Measurements from ENCODE around the gene SERTAD1. TPM values are rescaled to one million over a fixed set of nuclear protein-coding genes. Genes with fewer than 3 reads are reported as not detected.

The SERTAD1 gene
- total and polyA plus RNA-seq, 2 of the 4 experiments (the other 2 are of a cell fraction), result 21.1 to 27.4 TPM

DNA sequence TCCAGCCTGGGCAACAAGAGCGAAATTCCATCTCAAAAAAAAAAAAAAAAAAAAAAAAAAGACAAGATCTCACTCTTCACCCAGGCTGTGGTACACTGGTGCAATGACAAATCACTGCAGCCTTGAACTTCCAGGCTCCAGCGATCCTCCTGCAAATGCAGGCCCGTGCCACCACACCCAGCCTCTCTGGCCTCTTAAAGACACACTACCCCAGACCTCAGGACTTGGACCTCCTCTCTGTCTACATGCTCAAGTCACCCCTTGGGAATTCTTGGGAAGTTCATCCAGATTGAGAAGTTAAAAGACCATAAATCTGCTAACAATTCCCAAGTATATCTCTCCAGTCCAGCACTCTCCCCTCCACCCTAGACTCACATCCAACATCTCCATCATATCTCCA is 25.2 kb downstream of the SERTAD1 start:
- ATAC-seq (ENCODE audit: low read depth) (no peak), DNase-seq (no peak)
- CTCF ChIA-PET, result no interaction called here
- in situ Hi-C loops (cut with MboI; ENCODE audit: low sequenced_read_pairs), result no loop called here
- H2BK20ac ChIP-seq (ENCODE audit: low read depth, low read length), result no peak overlapping the region
- H3K79me1 ChIP-seq (ENCODE audit: low read depth in 1 of 2, low read length in 2 of 2), result peaks cover 0 to 10% of the 10 kb centered on the region in 2 experiments; a peak in 1 of 4 replicates
- H4K8ac ChIP-seq (ENCODE audit: low read depth in 2 of 2, low read length in 2 of 2), result no peak overlapping the region
- H4K91ac ChIP-seq (ENCODE audit: insufficient read depth, low read depth, low read length), result no peak overlapping the region
- H3K23ac ChIP-seq (ENCODE audit: low read depth, low read length), result no peak overlapping the region
- no peak overlapping the region for H3K4me2 ChIP-seq (ENCODE audit: low read depth, low read length)
- no peak overlapping the region for H3K27ac ChIP-seq (ENCODE audit: insufficient read depth, low read length)
- no peaks in the 10 kb centered on the region for H3K27me3 ChIP-seq (ENCODE audit: control insufficient read depth, insufficient read depth, low read length)
- H3K36me3 ChIP-seq (ENCODE audit: control insufficient read depth, insufficient read depth, low read length), result no peaks in the 10 kb centered on the region
- 50% methylated on average over 2 of the region's 3 CpGs; no CpG with 5 or more reads in 1 of the 2 experiments for WGBS, 2 experiments (ENCODE audit: extremely low coverage in 2 of 2, insufficient read length in 1 of 2)
- H3K56ac ChIP-seq (ENCODE audit: extremely low read depth, insufficient read depth, low read length), result no peak overlapping the region
- no peak overlapping the region for H2AK9ac ChIP-seq (replicated peaks; ENCODE audit: low read depth, low read length, poor library complexity)
- H3K18ac ChIP-seq (ENCODE audit: low read depth, low read length), result no peak overlapping the region
- dilution Hi-C loops (cut with HindIII; ENCODE audit: low sequenced_read_pairs, unreplicated experiment), result no loop called here
- no peak overlapping the region for H3K9ac ChIP-seq (ENCODE audit: low read depth, low read length)
- POLR2A ChIA-PET (ENCODE audit: unreplicated experiment), result no interaction called here
- intact Hi-C loops (cut with micrococcal nuclease), result no loop called here
- H3K9me3 ChIP-seq (ENCODE audit: control insufficient read depth, insufficient read depth, low read length), result no peaks in the 10 kb centered on the region
- H3K9me1 ChIP-seq (ENCODE audit: insufficient read depth, low read length), result no peaks in the 10 kb centered on the region
- H3K14ac ChIP-seq (replicated peaks; ENCODE audit: low read depth, low read length), result no peak overlapping the region; the same call in 1 of the 2 replicates
- no peak overlapping the region for H2BK15ac ChIP-seq (ENCODE audit: low read depth, low read length)
- no peak overlapping the region for H2BK120ac ChIP-seq (ENCODE audit: low read depth, low read length)
- H2AK5ac ChIP-seq (ENCODE audit: low read depth, low read length), result no peak overlapping the region
- no TSS peak for BruUV-seq (replicated peaks)
- TF ChIP-seq MAFK (IDR thresholded peaks at IDR 0.05; ENCODE audit: low read depth, low read length) (no peak), RCOR1 (IDR thresholded peaks at IDR 0.05; ENCODE audit: insufficient replicate concordance, low read length) (no peak), RFX5 (IDR thresholded peaks at IDR 0.05; ENCODE audit: low read depth, low read length) (no peak), MXI1 (IDR thresholded peaks at IDR 0.05; ENCODE audit: borderline replicate concordance, low read depth, low read length) (no peak), POLR2A (IDR thresholded peaks at IDR 0.05; ENCODE audit: low read depth, low read length) (no peak), CHD1 (IDR thresholded peaks at IDR 0.05; ENCODE audit: low read depth, low read length) (no peak), FOS (IDR thresholded peaks at IDR 0.05; ENCODE audit: low read depth, low read length) (no peak), NFE2L2 (IDR thresholded peaks at IDR 0.05; ENCODE audit: low read depth, low read length) (no peak), BHLHE40 (IDR thresholded peaks at IDR 0.05; ENCODE audit: low read depth, low read length) (no peak), RAD21 (IDR thresholded peaks at IDR 0.05; ENCODE audit: low read length) (no peak), CEBPB (IDR thresholded peaks at IDR 0.05; ENCODE audit: low read depth, low read length) (no peak), SMC3 (IDR thresholded peaks at IDR 0.05; ENCODE audit: low read depth, low read length) (no peak), MAZ (IDR thresholded peaks at IDR 0.05; ENCODE audit: borderline replicate concordance, low read depth, low read length) (no peak)
- TF ChIP-seq, protein P1, sequence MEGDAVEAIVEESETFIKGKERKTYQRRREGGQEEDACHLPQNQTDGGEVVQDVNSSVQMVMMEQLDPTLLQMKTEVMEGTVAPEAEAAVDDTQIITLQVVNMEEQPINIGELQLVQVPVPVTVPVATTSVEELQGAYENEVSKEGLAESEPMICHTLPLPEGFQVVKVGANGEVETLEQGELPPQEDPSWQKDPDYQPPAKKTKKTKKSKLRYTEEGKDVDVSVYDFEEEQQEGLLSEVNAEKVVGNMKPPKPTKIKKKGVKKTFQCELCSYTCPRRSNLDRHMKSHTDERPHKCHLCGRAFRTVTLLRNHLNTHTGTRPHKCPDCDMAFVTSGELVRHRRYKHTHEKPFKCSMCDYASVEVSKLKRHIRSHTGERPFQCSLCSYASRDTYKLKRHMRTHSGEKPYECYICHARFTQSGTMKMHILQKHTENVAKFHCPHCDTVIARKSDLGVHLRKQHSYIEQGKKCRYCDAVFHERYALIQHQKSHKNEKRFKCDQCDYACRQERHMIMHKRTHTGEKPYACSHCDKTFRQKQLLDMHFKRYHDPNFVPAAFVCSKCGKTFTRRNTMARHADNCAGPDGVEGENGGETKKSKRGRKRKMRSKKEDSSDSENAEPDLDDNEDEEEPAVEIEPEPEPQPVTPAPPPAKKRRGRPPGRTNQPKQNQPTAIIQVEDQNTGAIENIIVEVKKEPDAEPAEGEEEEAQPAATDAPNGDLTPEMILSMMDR (conservative IDR thresholded peaks at IDR 0.05; ENCODE audit: low read depth, low read length), result no peak
- TF ChIP-seq, protein P2, sequence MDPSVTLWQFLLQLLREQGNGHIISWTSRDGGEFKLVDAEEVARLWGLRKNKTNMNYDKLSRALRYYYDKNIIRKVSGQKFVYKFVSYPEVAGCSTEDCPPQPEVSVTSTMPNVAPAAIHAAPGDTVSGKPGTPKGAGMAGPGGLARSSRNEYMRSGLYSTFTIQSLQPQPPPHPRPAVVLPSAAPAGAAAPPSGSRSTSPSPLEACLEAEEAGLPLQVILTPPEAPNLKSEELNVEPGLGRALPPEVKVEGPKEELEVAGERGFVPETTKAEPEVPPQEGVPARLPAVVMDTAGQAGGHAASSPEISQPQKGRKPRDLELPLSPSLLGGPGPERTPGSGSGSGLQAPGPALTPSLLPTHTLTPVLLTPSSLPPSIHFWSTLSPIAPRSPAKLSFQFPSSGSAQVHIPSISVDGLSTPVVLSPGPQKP (IDR thresholded peaks at IDR 0.05; ENCODE audit: borderline replicate concordance, low read depth, low read length), result no peak
- TF ChIP-seq, protein P3, sequence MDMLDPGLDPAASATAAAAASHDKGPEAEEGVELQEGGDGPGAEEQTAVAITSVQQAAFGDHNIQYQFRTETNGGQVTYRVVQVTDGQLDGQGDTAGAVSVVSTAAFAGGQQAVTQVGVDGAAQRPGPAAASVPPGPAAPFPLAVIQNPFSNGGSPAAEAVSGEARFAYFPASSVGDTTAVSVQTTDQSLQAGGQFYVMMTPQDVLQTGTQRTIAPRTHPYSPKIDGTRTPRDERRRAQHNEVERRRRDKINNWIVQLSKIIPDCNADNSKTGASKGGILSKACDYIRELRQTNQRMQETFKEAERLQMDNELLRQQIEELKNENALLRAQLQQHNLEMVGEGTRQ (IDR thresholded peaks at IDR 0.05; ENCODE audit: low read depth, low read length), result no peak
- H2BK5ac ChIP-seq (ENCODE audit: low read depth, low read length, poor library complexity, severe bottlenecking), result no peak overlapping the region
- H2AFZ ChIP-seq (replicated peaks; ENCODE audit: low read length, poor library complexity), result no peak overlapping the region
- no peak overlapping the region for H4K5ac ChIP-seq (ENCODE audit: low read depth, low read length)
- no peak overlapping the region for H3K4ac ChIP-seq (ENCODE audit: low read depth, low read length)
- no peaks in the 10 kb centered on the region; the same call in 1 of the 2 replicates for H3K4me1 ChIP-seq (ENCODE audit: control insufficient read depth, insufficient read depth, low read length)
- H4K20me1 ChIP-seq (ENCODE audit: insufficient read depth, low read length), result no peaks in the 10 kb centered on the region
- no peak overlapping the region for H3K4me3 ChIP-seq (ENCODE audit: insufficient read depth, low read depth, low read length)

Measured in IMR-90 (cell line).